Measurements from ENCODE around the gene FBXO33.
"Not testable (repeated sequence)": the region's sequence is repeated elsewhere in the genome, so short reads cannot be mapped to it uniquely, and the experiment has no call there.

The FBXO33 gene

DNA sequence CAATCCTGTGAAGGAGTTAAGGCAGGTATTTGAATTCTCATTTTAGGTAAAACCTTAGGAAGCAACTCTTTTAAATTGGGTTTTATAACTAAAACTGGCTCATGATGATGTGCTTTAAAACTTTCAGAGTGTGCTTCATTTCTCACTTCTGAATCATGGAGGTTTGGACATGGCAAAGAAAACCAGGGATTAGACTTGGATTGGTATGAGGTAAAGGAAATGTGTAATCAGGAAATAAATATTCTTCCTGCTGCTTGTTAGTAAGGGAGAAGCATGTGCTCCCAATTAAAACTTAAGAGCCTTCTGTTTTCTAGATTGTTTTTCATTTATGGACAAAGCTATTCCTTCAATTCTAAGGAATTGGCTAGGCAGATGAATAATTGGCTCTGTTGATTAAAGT, 57.4 kb downstream of the FBXO33 start:
- no peak for DNase-seq

DNA sequence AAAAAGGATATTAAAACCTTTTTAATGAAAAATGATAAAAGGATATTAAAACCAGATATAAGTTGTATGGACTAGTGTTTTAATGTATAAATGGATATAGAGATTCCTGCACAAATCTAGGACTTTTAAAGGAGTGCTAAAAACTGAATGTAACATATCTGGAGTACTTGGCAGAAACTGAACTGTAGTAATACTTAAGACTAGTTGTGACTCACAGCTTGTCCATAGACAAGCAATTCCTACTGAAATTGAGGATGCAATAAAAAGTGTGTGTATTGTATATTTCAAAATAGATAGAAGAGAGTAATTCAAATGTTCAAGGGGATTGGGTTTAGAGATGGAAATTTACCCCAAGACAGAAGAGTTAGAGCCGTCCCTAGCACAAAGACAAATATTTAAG, 59.6 kb downstream of the FBXO33 start:
- DNase-seq: no peak

DNA sequence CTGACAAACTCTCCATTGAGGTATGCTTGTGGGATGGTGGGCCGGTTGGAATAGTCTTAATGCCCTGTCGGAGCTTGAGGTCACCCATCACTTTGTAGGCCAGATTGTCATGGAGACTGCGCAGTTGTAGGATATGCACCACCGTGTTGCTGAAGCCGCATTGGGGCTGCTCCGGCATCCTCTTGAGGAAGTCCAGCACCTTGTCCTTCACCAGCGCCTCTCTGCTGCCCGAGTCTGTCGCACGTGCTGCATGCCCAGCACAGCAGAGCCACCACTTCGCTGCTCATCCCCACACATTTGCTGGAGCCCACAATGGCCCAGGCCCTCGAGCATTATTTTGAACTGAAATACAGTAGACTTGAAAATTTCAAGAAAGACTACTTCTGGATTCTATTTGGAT, 61.8 kb downstream of the FBXO33 start:
- no peak for DNase-seq

- no peak for DNase-seq
Observed at GRCh38 chr14:39369029-39369428, 63.2 kb downstream of the FBXO33 start.

DNA sequence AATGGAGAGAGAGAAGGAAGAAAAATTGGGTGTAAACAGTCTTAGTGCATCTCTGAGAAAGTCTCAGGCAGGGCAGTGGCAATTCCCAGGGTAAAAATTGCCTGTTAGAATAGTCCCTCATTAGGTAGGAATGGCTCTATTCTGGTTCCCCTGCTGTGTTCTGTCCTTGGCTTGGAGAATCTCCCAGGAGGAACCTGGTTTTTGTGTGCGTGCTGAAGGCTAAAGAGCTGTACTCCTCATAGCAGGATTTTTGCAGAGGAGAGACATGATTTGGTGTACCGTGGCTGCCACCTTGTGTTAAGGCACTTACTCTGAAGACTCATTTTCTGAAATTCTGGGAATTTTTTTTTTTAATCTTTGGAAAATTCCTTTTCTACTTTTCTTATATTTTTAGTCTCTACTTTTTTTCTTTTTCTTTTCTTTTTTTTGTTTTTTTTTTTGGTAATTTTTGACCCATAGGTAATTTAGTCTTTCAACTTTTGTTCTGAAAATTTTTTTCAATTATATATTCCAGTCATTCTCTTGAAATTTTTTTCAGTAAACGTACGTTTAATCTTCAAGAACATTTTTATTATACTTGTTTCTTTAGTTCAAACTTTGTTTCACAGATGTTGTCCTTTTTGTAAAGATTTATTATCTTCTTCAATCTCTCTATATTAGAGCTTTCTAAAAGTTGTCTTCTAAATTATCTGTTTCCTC, 63.8 kb downstream of the FBXO33 start:
- peak in 31 of 58 donors; percentile 5 to 59 (median 19) for DNase-seq

DNA sequence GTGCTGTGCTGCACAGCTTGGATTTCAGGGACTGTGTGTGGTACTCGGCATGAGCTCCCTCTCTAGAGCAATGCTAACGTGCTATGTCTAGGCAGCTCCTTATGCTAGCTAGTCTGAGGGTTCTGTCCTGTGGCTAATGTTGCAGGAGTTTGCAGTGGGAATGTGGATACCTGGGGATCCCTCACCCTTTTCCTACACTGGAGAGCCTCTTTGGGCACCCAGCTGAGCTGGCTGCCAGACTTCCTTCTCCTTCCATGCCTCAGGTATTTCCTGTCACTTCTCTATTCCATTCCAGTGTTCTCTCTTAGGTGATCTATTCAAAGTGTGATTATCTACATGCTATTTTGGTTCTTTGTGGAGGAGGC, 64.9 kb downstream of the FBXO33 start:
- DNase-seq: peak in 1 of 58 donors; percentile 32

- no peak for DNase-seq
Observed at GRCh38 chr14:39366460-39367386, 65.5 kb downstream of the FBXO33 start.

DNA sequence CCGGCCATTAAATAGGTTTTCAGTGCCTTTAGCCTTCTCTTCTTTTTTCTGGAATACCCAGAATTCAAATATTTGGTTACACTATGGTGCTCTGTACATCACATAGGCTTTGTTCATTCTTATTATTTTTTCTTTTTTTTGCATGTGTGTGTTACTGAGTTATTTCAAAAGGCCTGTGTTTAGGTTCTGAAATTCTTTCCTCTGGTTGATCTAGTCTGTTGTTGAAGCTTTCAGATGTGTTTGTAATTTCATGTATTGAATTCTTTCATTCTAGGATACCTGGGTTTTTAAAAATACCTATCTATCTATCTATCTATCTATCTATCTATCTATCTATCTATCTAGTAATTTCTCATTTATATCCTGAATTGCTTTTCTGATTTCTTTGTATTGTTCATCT, 66.9 kb downstream of the FBXO33 start:
- no peak for DNase-seq

GRCh38 chr14:39364509-39364908, 67.7 kb downstream of the FBXO33 start:
- DNase-seq: no peak

DNA sequence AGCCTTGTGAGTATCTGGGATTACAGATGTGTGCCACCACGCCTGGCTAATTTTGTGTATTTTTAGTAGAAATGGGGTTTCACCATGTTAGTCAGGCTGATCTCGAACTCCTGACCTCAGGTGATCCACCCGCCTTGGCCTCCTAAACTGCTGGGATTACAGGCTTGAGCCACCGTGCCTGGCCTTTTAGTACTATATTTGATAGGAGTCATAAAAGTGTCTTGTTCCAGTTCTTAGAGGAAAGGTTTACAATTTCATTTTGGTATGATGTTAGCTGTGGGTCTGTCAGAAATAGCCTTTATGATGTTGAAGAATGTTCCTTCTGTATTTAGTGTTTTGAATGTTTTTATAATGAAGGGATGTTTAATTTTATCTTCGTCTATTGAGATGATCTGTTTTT, 70.7 kb downstream of the FBXO33 start:
- DNase-seq: not testable (repeated sequence)

DNA sequence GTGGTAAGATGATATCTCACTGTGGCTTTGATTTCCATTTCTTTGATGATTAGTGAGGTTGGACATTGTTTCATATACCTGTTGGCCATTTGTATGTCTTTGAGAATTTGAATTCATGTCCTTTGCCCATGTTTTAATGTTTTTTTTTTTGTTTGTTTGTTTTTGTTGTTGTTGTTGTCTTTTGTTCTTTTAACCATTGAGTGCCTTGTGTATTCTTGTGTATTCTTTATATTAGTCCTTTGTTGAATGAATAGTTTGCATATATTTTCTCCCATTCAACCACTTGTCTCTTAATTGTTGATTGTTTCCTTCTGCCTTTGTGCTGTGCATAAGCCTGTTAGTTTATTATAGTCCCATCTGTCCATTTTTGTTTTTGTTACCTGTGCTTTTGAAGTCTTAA, 71.9 kb downstream of the FBXO33 start:
- DNase-seq: no peak

GRCh38 chr14:39359069-39359468, 73.2 kb downstream of the FBXO33 start:
- not testable (repeated sequence) for DNase-seq

- DNase-seq: no peak
Observed at GRCh38 chr14:39351708-39352107, 80.5 kb downstream of the FBXO33 start.

GRCh38 chr14:39350866-39351265, 81.4 kb downstream of the FBXO33 start:
- DNase-seq: no peak

Measured in anterior cingulate cortex (tissue), 58 donors.